Measurements from ENCODE around the gene RHOBTB1. TPM values are rescaled to one million over a fixed set of nuclear protein-coding genes. Genes with fewer than 3 reads are reported as not detected.

RHOBTB1 gene
- total RNA-seq, 4 donors from 2014 or later, result 16.7 to 37.3 (median 22.8) TPM

GRCh38 chr10:60957667-60958221, 13.8 kb upstream of the RHOBTB1 start:
- no peak for TF ChIP-seq CTCF (IDR thresholded peaks at IDR 0.05; ENCODE audit: low read depth)

DNA sequence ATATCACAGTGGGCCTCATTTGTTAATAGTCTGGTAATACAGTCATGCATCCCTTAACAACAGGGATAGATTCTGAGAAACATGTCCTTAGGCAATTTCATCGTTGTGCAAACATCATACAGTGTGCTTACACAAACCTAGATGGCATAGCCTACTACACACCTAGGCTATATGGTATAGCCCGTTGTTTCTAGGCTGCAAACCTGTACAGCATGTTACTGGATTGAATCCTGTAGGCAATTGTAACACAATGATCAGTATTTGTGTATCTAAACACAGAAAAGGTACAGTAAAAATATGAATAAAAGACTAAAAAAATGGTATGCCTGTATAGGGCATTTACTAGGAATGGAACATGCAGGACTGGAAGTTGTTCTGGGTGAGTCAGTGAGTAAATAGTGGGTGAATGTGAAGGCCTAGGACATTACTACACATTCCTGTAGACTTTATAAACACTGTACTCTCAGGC, 12.0 kb upstream of the RHOBTB1 start:
- TF ChIP-seq CTCF (IDR thresholded peaks at IDR 0.05; ENCODE audit: low read depth), result no peak

GRCh38 chr10:60955316-60955715, 11.3 kb upstream of the RHOBTB1 start:
- no peak for TF ChIP-seq CTCF (IDR thresholded peaks at IDR 0.05; ENCODE audit: low read depth)

DNA sequence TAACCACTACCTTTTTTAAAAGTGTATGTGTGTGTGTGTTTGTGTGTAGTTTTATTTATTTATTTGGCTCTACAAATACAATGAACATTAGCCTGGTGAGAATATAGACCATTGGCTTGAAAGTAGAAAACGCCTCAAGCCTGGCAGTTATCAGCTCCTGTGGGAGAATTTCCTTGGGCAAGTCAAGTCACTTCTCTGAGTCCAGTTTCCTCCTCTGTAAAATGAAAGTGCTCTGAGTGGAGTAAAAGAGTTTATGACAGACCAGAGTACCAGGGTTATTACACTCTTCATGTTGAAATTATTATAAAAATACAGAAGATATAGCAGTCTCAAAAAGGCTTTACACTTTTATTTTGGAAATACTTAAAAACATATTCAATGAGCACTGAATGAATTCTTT, 10.1 kb upstream of the RHOBTB1 start:
- TF ChIP-seq CTCF (IDR thresholded peaks at IDR 0.05; ENCODE audit: low read depth), result no peak

DNA sequence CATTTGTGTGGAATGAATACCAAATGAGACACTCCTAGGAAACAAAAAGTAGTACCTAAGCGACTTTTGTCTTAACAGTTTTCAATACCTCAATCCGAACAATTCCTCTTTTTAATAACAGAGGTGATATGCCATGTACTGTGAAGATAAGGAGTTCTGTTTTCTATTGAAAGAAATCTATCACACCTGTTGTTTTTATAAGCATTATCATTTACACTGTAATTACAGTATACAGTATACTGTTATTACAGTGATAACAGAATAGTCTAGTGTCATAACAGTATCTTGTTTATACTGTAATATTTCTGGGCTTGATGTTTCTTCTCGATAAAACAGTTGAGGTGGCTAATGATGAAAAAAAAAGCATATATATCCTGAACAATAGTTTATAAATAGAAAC, 9.4 kb upstream of the RHOBTB1 start:
- no peak for TF ChIP-seq CTCF (IDR thresholded peaks at IDR 0.05; ENCODE audit: low read depth)

DNA sequence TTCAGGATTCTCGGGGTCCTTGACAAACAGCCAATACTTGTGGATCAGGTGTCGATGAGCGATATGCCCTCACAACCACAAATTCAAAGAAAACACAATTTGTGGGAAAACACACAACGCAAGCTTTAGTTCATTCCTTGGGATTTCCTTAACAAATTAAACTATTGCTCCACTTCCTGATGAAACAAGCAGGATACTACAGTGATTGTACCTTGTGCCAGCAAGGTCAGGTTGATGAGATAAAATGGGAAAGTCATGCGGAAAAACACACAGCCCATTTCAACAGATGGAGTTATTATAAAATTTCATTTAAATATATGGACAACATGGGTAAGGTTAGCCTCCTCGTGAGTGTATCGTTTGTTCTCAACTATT, 8.8 kb upstream of the RHOBTB1 start:
- TF ChIP-seq CTCF (IDR thresholded peaks at IDR 0.05; ENCODE audit: low read depth), result no peak

- no peak for TF ChIP-seq CTCF (IDR thresholded peaks at IDR 0.05; ENCODE audit: low read depth)
Measured at GRCh38 chr10:60952067-60952845, 8.3 kb upstream of the RHOBTB1 start.

Data from subcutaneous adipose tissue (tissue), 4 donors.